Suppressor macrophage treated with lipopolysaccharide for 4 hours (primary cell): ENCODE data around the gene MAL.

Experiments
- DNase-seq: peaks from one replicate; pipeline ENCODE4 v3.0.0-alpha.2; 2020

The MAL gene

GRCh38 chr2:95025406-95026319, at the start of gene MAL:
MAL (plus strand) TSS chr2:95025708; CDS start chr2:95025793, 85 bp downstream.
- DNase-seq, result no peak

- DNase-seq, result no peak
Observed at GRCh38 chr2:94977826-94978225, 47.7 kb upstream of the MAL start.

GRCh38 chr2:94978917-94979316, 46.6 kb upstream of the MAL start:
- DNase-seq, result no peak

GRCh38 chr2:94979406-94980375, 45.8 kb upstream of the MAL start:
- no peak for DNase-seq

- DNase-seq, result no peak
Observed at GRCh38 chr2:94980406-94980805, 45.1 kb upstream of the MAL start.

- no peak for DNase-seq
Observed at GRCh38 chr2:94982156-94982555, 43.4 kb upstream of the MAL start.

- no peak for DNase-seq
Observed at GRCh38 chr2:94982675-94983074, 42.8 kb upstream of the MAL start.

GRCh38 chr2:94984964-94985575, 40.4 kb upstream of the MAL start:
- DNase-seq, result no peak

- no peak for DNase-seq
Observed at GRCh38 chr2:94985636-94986035, 39.9 kb upstream of the MAL start.

- DNase-seq, result peak; percentile 54
Observed at GRCh38 chr2:94986392-94986963, 39.0 kb upstream of the MAL start.

- no peak for DNase-seq
Observed at GRCh38 chr2:94987074-94988020, 38.2 kb upstream of the MAL start.

- DNase-seq, result no peak
Observed at GRCh38 chr2:94990956-94991355, 34.6 kb upstream of the MAL start.

GRCh38 chr2:94992360-94992759, 33.1 kb upstream of the MAL start:
- DNase-seq, result no peak

- no peak for DNase-seq
Observed at GRCh38 chr2:94993176-94994062, 32.1 kb upstream of the MAL start.

- DNase-seq, result no peak
Observed at GRCh38 chr2:94994063-94994913, 31.2 kb upstream of the MAL start.

GRCh38 chr2:94994914-94995552, 30.5 kb upstream of the MAL start:
- DNase-seq, result no peak

- no peak for DNase-seq
Observed at GRCh38 chr2:94995553-94996304, 29.8 kb upstream of the MAL start.
